Measurements from ENCODE around the gene TBX10. TPM values are rescaled to one million over a fixed set of nuclear protein-coding genes. Genes with fewer than 3 reads are reported as not detected.
A peak's percentile ranks its signal among the peaks of the same experiment; 100 is the strongest.
"Not testable (repeated sequence)": the region's sequence is repeated elsewhere in the genome, so short reads cannot be mapped to it uniquely, and the experiment has no call there.

Gene TBX10
- polyA plus RNA-seq (2013, experiment 1 of 2): 0.04 TPM
- 0.03 TPM for polyA plus RNA-seq (2013, experiment 2 of 2)

- Histone ChIP-seq H2BK5ac (ENCODE audit: low read length) (peak within 1 kb of the TSS; percentile 87), H3K4ac (ENCODE audit: low read length) (no peak within 1 kb of the TSS), H2BK120ac (ENCODE audit: low read depth, low read length) (peak within 1 kb of the TSS; percentile 81), H3K4me2 (ENCODE audit: insufficient read depth, low read length, poor library complexity, severe bottlenecking) (no peak within 1 kb of the TSS), H3K4me3 (ENCODE audit: low read length in 2 of 2) (peak within 1 kb of the TSS in 1 of 2 donors; percentile 15), H3K23ac (ENCODE audit: low read depth, low read length, poor library complexity) (peak within 1 kb of the TSS; percentile 97), H3K79me1 (ENCODE audit: low read depth, low read length) (no peaks in the 10 kb centered on the region), H3K27me3 (ENCODE audit: control insufficient read depth in 3 of 3, insufficient read depth in 3 of 3, low read depth in 1 of 3, low read length in 3 of 3) (peaks cover 0 to 5% (median 2%) of the 10 kb centered on the region in 3 experiments), H2AK5ac (ENCODE audit: low read depth, low read length) (peak within 1 kb of the TSS; percentile 91), H2BK15ac (ENCODE audit: low read length) (peak within 1 kb of the TSS; percentile 93), H3K4me1 (ENCODE audit: control insufficient read depth in 2 of 2, insufficient read depth in 1 of 2, low read depth in 1 of 2, low read length in 2 of 2) (peaks cover 2 to 12% of the 10 kb centered on the region in 2 donors), H3K9me3 (replicated peaks in 1 of 2; ENCODE audit: control insufficient read depth in 2 of 2, insufficient read depth in 1 of 2, low read depth in 1 of 2, low read length in 2 of 2) (peaks cover 0 to 2% of the 10 kb centered on the region in 2 donors), H2BK12ac (ENCODE audit: low read length) (peak within 1 kb of the TSS; percentile 75), H2AFZ (ENCODE audit: low read length) (peak within 1 kb of the TSS; percentile 71), H3K14ac (ENCODE audit: low read length) (peak within 1 kb of the TSS; percentile 82), H3K18ac (ENCODE audit: low read length) (peak within 1 kb of the TSS; percentile 91), H3K27ac (replicated peaks; ENCODE audit: low read length) (no peak within 1 kb of the TSS), H4K8ac (ENCODE audit: low read depth, low read length) (peak within 1 kb of the TSS; percentile 82), H3K9ac (ENCODE audit: low read depth, low read length, poor library complexity) (peak within 1 kb of the TSS; percentile 63), H4K91ac (ENCODE audit: low read depth, low read length, poor library complexity) (peak within 1 kb of the TSS; percentile 67), H3K36me3 (replicated peaks in 1 of 2; ENCODE audit: control insufficient read depth in 2 of 2, insufficient read depth in 2 of 2, low read length in 2 of 2) (no peaks in the 10 kb centered on the region)
- no peak for DNase-seq (ENCODE audit: low spot score)
- no CpG with 5 or more reads among the region's 18 CpGs for WGBS, 2 donors (ENCODE audit: extremely low coverage in 2 of 2, insufficient read length in 2 of 2, insufficient replicate concordance in 1 of 2)
These were observed at the start of gene TBX10 for GRCh38 chr11:67639438-67639859. Gene TBX10, minus strand, starts transcription at chr11:67639763. Its CDS starts 291 bp downstream, at chr11:67639472.

- H2AK5ac ChIP-seq (ENCODE audit: low read depth, low read length): no peak overlapping the region
- H3K23ac ChIP-seq (ENCODE audit: low read depth, low read length, poor library complexity): no peak overlapping the region
- H3K4me1 ChIP-seq (ENCODE audit: control insufficient read depth in 2 of 2, insufficient read depth in 1 of 2, low read depth in 1 of 2, low read length in 2 of 2): no peaks in the 10 kb centered on the region
- H3K36me3 ChIP-seq (replicated peaks in 1 of 2; ENCODE audit: control insufficient read depth in 2 of 2, insufficient read depth in 2 of 2, low read length in 2 of 2): no peaks in the 10 kb centered on the region
- H4K8ac ChIP-seq (ENCODE audit: low read depth, low read length): no peak overlapping the region
- no peak overlapping the region for H2BK120ac ChIP-seq (ENCODE audit: low read depth, low read length)
- no peak overlapping the region for H3K27ac ChIP-seq (replicated peaks; ENCODE audit: low read length)
- no peak overlapping the region for H2BK15ac ChIP-seq (ENCODE audit: low read length)
- no peak overlapping the region for H3K4me3 ChIP-seq (ENCODE audit: low read length in 2 of 2)
- H3K4ac ChIP-seq (ENCODE audit: low read length): no peak overlapping the region
- DNase-seq (ENCODE audit: low spot score): no peak
- H3K27me3 ChIP-seq (ENCODE audit: control insufficient read depth in 3 of 3, insufficient read depth in 3 of 3, low read depth in 1 of 3, low read length in 3 of 3): peaks cover 0 to 25% (median 0%) of the 10 kb centered on the region in 3 experiments
- H4K91ac ChIP-seq (ENCODE audit: low read depth, low read length, poor library complexity): no peak overlapping the region
- no peak overlapping the region for H3K18ac ChIP-seq (ENCODE audit: low read length)
- H3K4me2 ChIP-seq (ENCODE audit: insufficient read depth, low read length, poor library complexity, severe bottlenecking): no peak overlapping the region
- H3K14ac ChIP-seq (ENCODE audit: low read length): no peak overlapping the region
- no peaks in the 10 kb centered on the region for H3K79me1 ChIP-seq (ENCODE audit: low read depth, low read length)
- H3K9me3 ChIP-seq (replicated peaks in 1 of 2; ENCODE audit: control insufficient read depth in 2 of 2, insufficient read depth in 1 of 2, low read depth in 1 of 2, low read length in 2 of 2): no peaks in the 10 kb centered on the region
- H3K9ac ChIP-seq (ENCODE audit: low read depth, low read length, poor library complexity): no peak overlapping the region
- no CpG with 5 or more reads among the region's 4 CpGs for WGBS, 2 donors (ENCODE audit: extremely low coverage in 2 of 2, insufficient read length in 2 of 2, insufficient replicate concordance in 1 of 2)
- no peak overlapping the region for H2AFZ ChIP-seq (ENCODE audit: low read length)
- no peak overlapping the region for H2BK12ac ChIP-seq (ENCODE audit: low read length)
- H2BK5ac ChIP-seq (ENCODE audit: low read length): no peak overlapping the region
These were observed 49.6 kb upstream of the TBX10 start for GRCh38 chr11:67689178-67689577.

- Histone ChIP-seq H3K4me3 (ENCODE audit: low read length in 2 of 2) (no peak overlapping the region), H3K14ac (ENCODE audit: low read length) (no peak overlapping the region), H3K27ac (replicated peaks; ENCODE audit: low read length) (no peak overlapping the region), H3K4ac (ENCODE audit: low read length) (no peak overlapping the region), H2BK5ac (ENCODE audit: low read length) (no peak overlapping the region), H2AFZ (ENCODE audit: low read length) (no peak overlapping the region), H3K9ac (ENCODE audit: low read depth, low read length, poor library complexity) (no peak overlapping the region), H4K8ac (ENCODE audit: low read depth, low read length) (no peak overlapping the region), H4K91ac (ENCODE audit: low read depth, low read length, poor library complexity) (no peak overlapping the region), H2BK15ac (ENCODE audit: low read length) (no peak overlapping the region), H3K4me2 (ENCODE audit: insufficient read depth, low read length, poor library complexity, severe bottlenecking) (no peak overlapping the region), H3K23ac (ENCODE audit: low read depth, low read length, poor library complexity) (no peak overlapping the region), H2BK12ac (ENCODE audit: low read length) (no peak overlapping the region), H3K4me1 (ENCODE audit: control insufficient read depth in 2 of 2, insufficient read depth in 1 of 2, low read depth in 1 of 2, low read length in 2 of 2) (no peaks in the 10 kb centered on the region), H3K79me1 (ENCODE audit: low read depth, low read length) (no peaks in the 10 kb centered on the region), H3K9me3 (replicated peaks in 1 of 2; ENCODE audit: control insufficient read depth in 2 of 2, insufficient read depth in 1 of 2, low read depth in 1 of 2, low read length in 2 of 2) (no peaks in the 10 kb centered on the region), H3K18ac (ENCODE audit: low read length) (no peak overlapping the region), H2AK5ac (ENCODE audit: low read depth, low read length) (no peak overlapping the region), H3K27me3 (ENCODE audit: control insufficient read depth in 3 of 3, insufficient read depth in 3 of 3, low read depth in 1 of 3, low read length in 3 of 3) (peaks cover 0 to 28% (median 0%) of the 10 kb centered on the region in 3 experiments), H2BK120ac (ENCODE audit: low read depth, low read length) (no peak overlapping the region), H3K36me3 (replicated peaks in 1 of 2; ENCODE audit: control insufficient read depth in 2 of 2, insufficient read depth in 2 of 2, low read length in 2 of 2) (no peaks in the 10 kb centered on the region)
- no CpG with 5 or more reads among the region's 2 CpGs for WGBS, 2 donors (ENCODE audit: extremely low coverage in 2 of 2, insufficient read length in 2 of 2, insufficient replicate concordance in 1 of 2)
- DNase-seq (ENCODE audit: low spot score): no peak
These were observed 48.4 kb upstream of the TBX10 start for GRCh38 chr11:67687986-67688385.

GRCh38 chr11:67685641-67686332 lies 46.2 kb upstream of the TBX10 start:
- not testable (repeated sequence) for H2BK120ac ChIP-seq (ENCODE audit: low read depth, low read length); H2BK15ac ChIP-seq (ENCODE audit: low read length); H3K9ac ChIP-seq (ENCODE audit: low read depth, low read length, poor library complexity); H3K4me1 ChIP-seq (ENCODE audit: control insufficient read depth in 2 of 2, insufficient read depth in 1 of 2, low read depth in 1 of 2, low read length in 2 of 2); DNase-seq (ENCODE audit: low spot score); H3K27ac ChIP-seq (replicated peaks; ENCODE audit: low read length); H2AFZ ChIP-seq (ENCODE audit: low read length); H2AK5ac ChIP-seq (ENCODE audit: low read depth, low read length); H3K4me3 ChIP-seq (ENCODE audit: low read length in 2 of 2); H3K23ac ChIP-seq (ENCODE audit: low read depth, low read length, poor library complexity); H2BK12ac ChIP-seq (ENCODE audit: low read length); H3K79me1 ChIP-seq (ENCODE audit: low read depth, low read length); H3K4ac ChIP-seq (ENCODE audit: low read length); H3K4me2 ChIP-seq (ENCODE audit: insufficient read depth, low read length, poor library complexity, severe bottlenecking); H3K18ac ChIP-seq (ENCODE audit: low read length); H4K91ac ChIP-seq (ENCODE audit: low read depth, low read length, poor library complexity); H2BK5ac ChIP-seq (ENCODE audit: low read length); H3K36me3 ChIP-seq (replicated peaks in 1 of 2; ENCODE audit: control insufficient read depth in 2 of 2, insufficient read depth in 2 of 2, low read length in 2 of 2); H3K14ac ChIP-seq (ENCODE audit: low read length); H4K8ac ChIP-seq (ENCODE audit: low read depth, low read length); H3K9me3 ChIP-seq (replicated peaks in 1 of 2; ENCODE audit: control insufficient read depth in 2 of 2, insufficient read depth in 1 of 2, low read depth in 1 of 2, low read length in 2 of 2)
- no CpG with 5 or more reads among the region's 8 CpGs for WGBS, 2 donors (ENCODE audit: extremely low coverage in 2 of 2, insufficient read length in 2 of 2, insufficient replicate concordance in 1 of 2)
- H3K27me3 ChIP-seq (ENCODE audit: control insufficient read depth in 3 of 3, insufficient read depth in 3 of 3, low read depth in 1 of 3, low read length in 3 of 3): peaks cover 0 to 26% (median 0%) of the 10 kb centered on the region in 3 experiments

All from neuronal stem cell (in vitro differentiated cells).